ENCODE data around the gene DOCK4.

DOCK4 gene

DNA sequence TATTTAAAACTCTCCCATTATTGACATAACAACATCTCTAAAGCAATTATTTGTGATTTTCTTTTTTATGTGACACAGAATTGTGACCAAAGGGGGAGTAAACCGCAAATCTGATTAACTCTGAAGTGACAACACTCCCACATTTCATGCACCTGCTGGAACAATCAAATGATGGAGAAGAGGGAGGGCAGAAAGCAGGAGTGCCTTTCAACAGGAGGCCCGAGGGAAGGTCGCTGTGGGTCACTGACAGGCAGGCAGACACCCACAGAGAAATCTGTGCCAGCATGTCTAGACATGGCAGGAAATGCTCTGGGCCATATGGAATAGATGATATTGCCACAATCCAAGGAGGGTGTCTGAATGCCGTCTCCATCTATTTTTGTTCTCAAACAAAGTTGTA, 247.3 kb downstream of the DOCK4 start:
- no peak for TF ChIP-seq ZFX (IDR thresholded peaks at IDR 0.05; ENCODE audit: borderline replicate concordance)
- TF ChIP-seq, protein P1, sequence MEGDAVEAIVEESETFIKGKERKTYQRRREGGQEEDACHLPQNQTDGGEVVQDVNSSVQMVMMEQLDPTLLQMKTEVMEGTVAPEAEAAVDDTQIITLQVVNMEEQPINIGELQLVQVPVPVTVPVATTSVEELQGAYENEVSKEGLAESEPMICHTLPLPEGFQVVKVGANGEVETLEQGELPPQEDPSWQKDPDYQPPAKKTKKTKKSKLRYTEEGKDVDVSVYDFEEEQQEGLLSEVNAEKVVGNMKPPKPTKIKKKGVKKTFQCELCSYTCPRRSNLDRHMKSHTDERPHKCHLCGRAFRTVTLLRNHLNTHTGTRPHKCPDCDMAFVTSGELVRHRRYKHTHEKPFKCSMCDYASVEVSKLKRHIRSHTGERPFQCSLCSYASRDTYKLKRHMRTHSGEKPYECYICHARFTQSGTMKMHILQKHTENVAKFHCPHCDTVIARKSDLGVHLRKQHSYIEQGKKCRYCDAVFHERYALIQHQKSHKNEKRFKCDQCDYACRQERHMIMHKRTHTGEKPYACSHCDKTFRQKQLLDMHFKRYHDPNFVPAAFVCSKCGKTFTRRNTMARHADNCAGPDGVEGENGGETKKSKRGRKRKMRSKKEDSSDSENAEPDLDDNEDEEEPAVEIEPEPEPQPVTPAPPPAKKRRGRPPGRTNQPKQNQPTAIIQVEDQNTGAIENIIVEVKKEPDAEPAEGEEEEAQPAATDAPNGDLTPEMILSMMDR (IDR thresholded peaks at IDR 0.05): no peak

DNA sequence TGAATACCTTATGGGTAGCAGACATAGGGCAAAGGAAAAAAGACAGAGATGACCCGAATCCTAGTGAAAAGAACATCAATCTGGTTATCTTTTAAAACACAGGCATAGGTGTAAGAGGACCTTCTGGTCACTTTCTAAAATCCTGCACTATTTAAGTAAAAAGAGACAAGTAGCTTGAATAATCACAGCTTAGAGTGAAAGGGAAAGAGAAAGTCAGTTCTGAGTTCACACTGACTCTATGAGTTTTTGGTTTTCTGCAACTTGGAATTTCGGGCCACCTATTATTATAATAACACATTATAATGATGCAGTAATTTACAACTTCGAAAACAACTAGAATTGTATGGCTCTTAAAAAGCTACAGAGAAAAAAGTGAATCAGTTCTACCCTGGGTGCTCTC, 247.8 kb downstream of the DOCK4 start:
- no peak overlapping the region for H3K27ac ChIP-seq
- TF ChIP-seq, protein P1 (IDR thresholded peaks at IDR 0.05): no peak
- TF ChIP-seq ZFX (IDR thresholded peaks at IDR 0.05; ENCODE audit: borderline replicate concordance): no peak

More for the DNA sequence above, 247.3 kb downstream of the DOCK4 start:
- H3K27ac ChIP-seq: no peak overlapping the region

DNA sequence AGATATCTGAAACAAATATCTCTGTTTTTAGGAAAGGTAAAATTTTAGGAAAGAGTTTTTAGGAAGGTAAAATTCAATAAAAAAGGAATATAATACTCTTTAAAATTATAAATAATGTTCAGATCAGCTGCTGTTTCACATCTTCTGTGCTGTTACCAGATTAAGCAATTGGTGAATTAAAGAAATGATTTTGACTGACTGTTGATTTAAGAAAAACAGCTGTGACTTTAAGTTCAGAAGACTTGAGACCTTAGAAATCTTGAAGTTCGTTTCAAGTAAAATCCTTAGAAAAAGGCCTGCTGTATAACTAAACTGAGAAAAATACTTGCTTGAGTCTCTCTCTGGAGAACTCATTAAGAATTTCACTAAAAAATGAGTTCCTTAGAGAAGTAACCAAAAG, 250.6 kb downstream of the DOCK4 start:
- no peak overlapping the region for H3K27ac ChIP-seq
- TF ChIP-seq, protein P1 (IDR thresholded peaks at IDR 0.05): no peak
- no peak for TF ChIP-seq ZFX (IDR thresholded peaks at IDR 0.05; ENCODE audit: borderline replicate concordance)

DNA sequence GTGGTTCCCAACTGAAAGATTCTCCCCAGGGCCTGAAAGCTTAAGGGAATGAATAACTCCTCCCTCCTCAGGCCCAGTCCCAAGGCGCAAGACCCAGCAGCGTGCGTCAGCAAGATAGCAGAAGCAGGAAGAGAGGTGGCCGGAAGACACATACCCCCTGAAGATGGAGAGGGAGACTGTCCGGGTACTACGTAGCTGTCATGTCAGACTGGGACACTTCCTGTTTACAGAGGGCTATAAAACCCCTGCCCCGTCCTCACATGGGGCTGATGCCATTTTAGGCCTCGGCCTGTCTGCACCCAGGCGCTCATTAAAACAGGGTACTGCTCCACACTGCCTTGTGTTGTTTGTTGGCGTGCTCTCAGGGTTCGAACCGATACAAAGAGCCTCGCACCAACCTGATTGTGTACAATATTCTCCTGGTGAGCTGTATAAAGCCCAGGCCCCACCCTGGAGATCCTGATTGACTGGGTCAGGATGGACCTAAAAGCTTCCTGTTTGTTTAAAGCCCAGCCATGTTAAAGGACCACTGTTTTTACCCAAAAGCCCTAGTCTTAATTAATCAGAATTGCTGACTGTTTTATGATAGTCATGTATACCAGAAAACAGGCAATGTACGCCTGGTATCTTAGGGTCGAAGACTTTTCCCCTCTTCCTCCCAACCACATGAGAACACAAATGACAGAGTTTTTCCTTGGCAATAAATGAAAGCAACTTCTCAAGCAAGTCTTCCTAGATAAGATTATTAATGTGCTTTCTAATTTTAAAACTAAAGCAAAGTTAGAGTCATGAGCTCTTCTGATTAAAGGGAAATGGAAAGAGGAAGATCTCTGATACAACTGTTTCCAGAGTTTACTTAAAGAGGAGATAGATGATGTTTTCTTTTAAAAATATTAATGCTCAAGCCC, 251.5 kb downstream of the DOCK4 start:
- H3K27ac ChIP-seq: no peak overlapping the region
- TF ChIP-seq, protein P1 (IDR thresholded peaks at IDR 0.05): no peak
- no peak for TF ChIP-seq ZFX (IDR thresholded peaks at IDR 0.05; ENCODE audit: borderline replicate concordance)

DNA sequence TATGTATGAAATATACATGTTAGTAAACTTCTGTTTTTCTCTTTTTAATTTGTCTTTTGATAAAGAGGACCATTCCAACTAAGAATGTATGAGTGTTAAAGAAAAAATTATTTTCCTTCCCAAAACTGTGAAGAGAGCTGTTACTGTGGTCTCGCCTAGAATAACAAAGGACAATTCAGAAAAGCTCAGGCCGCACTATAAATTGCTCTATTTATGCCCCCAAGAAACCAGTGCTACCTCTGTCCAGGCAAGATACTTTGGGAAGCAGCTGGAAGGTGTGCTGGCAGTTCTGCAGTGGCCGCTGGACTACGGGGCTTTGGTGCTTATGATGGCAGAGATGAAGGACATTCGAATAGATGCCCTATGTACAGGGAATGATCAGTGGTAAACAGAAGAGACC, 252.1 kb downstream of the DOCK4 start:
- no peak overlapping the region for H3K27ac ChIP-seq
- TF ChIP-seq ZFX (IDR thresholded peaks at IDR 0.05; ENCODE audit: borderline replicate concordance): no peak
- TF ChIP-seq, protein P1 (IDR thresholded peaks at IDR 0.05): no peak

DNA sequence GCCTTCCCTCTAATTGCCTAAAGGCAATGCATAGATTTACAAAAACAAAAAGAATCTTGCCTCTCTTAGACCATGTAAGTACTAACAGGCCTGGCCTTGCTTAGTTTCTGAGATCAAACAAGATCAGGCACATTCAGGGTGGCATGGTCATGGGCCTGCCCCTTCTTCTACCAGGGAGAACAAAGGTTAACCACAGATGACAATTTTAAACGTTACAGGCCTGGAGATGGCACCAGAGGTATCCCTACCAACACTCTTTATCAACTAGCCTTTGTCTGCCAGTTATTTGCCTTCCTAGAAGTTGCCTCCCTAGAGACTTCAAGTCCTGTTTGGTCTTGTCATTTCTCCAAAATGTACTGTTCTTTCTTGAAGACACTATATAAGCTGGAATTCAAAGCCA, 252.6 kb downstream of the DOCK4 start:
- no peak for TF ChIP-seq ZFX (IDR thresholded peaks at IDR 0.05; ENCODE audit: borderline replicate concordance)
- TF ChIP-seq, protein P1 (IDR thresholded peaks at IDR 0.05): peak; percentile 26

DNA sequence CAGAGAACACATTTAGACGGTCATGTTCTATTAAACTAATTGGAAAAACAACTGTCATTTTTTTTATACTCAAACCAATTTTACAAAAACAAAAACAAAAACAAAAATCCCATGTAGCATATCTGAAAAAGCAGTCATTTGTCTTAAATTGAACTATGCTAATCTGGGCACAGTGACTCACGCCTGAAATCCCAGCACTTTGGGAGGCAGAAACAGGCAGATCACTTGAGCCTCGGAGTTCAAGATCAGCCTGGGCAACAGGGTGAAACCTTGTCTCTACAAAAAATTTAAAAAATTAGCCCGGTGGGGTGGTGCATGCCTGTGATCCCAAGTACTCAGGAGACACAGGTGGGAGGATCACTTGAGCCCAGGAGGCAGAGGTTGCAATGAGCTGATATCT, 253.4 kb downstream of the DOCK4 start:
- TF ChIP-seq ZFX (IDR thresholded peaks at IDR 0.05; ENCODE audit: borderline replicate concordance): no peak
- TF ChIP-seq, protein P1 (IDR thresholded peaks at IDR 0.05): no peak
- no peak overlapping the region for H3K27ac ChIP-seq

More for the DNA sequence above, 252.6 kb downstream of the DOCK4 start:
- no peak overlapping the region for H3K27ac ChIP-seq

Data from 22Rv1 (cell line).